ENCODE results near the gene SIGLEC12.

GRCh38 chr19:51503896-51504295, 2.3 kb upstream of the SIGLEC12 start:
- TF ChIP-seq POLR2AphosphoS5 (IDR thresholded peaks at IDR 0.05) (no peak), POLR2A (IDR thresholded peaks at IDR 0.05) (no peak)
